ENCODE results near the gene RRAS. TPM values are rescaled to one million over a fixed set of nuclear protein-coding genes. Genes with fewer than 3 reads are reported as not detected.

Gene RRAS
- total RNA-seq, 1 donor from 2014 or later, result 28.6 TPM

- DNase-seq (ENCODE audit: low spot score in 2 of 2, unreplicated experiment in 2 of 2), result no peak
- no peaks in the 10 kb centered on the region for H3K4me1 Mint-ChIP-seq
- no peaks in the 10 kb centered on the region for H3K27me3 Mint-ChIP-seq (ENCODE audit: low read depth)
- no peak for TF ChIP-seq CTCF (IDR thresholded peaks at IDR 0.05; ENCODE audit: unreplicated experiment)
- no peaks in the 10 kb centered on the region for H3K9me3 Mint-ChIP-seq
- no peak overlapping the region for H3K4me3 Mint-ChIP-seq
- peaks cover 24% of the 10 kb centered on the region for H3K36me3 Mint-ChIP-seq
- H3K27ac Mint-ChIP-seq, result no peak overlapping the region
Measured at GRCh38 chr19:49653466-49653806, 13.5 kb upstream of the RRAS start.

- TF ChIP-seq CTCF (IDR thresholded peaks at IDR 0.05; ENCODE audit: unreplicated experiment), result no peak
- Mint-ChIP-seq H3K27ac (no peak overlapping the region), H3K4me1 (no peaks in the 10 kb centered on the region), H3K36me3 (peaks cover 24% of the 10 kb centered on the region), H3K9me3 (no peaks in the 10 kb centered on the region), H3K4me3 (no peak overlapping the region), H3K27me3 (ENCODE audit: low read depth) (no peaks in the 10 kb centered on the region)
- no peak for DNase-seq (ENCODE audit: low spot score in 2 of 2, unreplicated experiment in 2 of 2)
Measured at GRCh38 chr19:49652551-49653465, 12.9 kb upstream of the RRAS start.

GRCh38 chr19:49651820-49652550 is 12.0 kb upstream of the RRAS start:
- no peak overlapping the region for H3K27ac Mint-ChIP-seq
- no peak for TF ChIP-seq CTCF (IDR thresholded peaks at IDR 0.05; ENCODE audit: unreplicated experiment)
- DNase-seq (ENCODE audit: low spot score in 2 of 2, unreplicated experiment in 2 of 2), result no peak
- no peaks in the 10 kb centered on the region for H3K9me3 Mint-ChIP-seq
- peaks cover 25% of the 10 kb centered on the region for H3K36me3 Mint-ChIP-seq
- H3K4me3 Mint-ChIP-seq, result no peak overlapping the region
- H3K4me1 Mint-ChIP-seq, result no peaks in the 10 kb centered on the region
- no peaks in the 10 kb centered on the region for H3K27me3 Mint-ChIP-seq (ENCODE audit: low read depth)

GRCh38 chr19:49651029-49651819 is 11.3 kb upstream of the RRAS start:
- no peaks in the 10 kb centered on the region for H3K27me3 Mint-ChIP-seq (ENCODE audit: low read depth)
- H3K36me3 Mint-ChIP-seq, result peaks cover 22% of the 10 kb centered on the region
- no peaks in the 10 kb centered on the region for H3K4me1 Mint-ChIP-seq
- no peaks in the 10 kb centered on the region for H3K9me3 Mint-ChIP-seq
- no peak for DNase-seq (ENCODE audit: low spot score in 2 of 2, unreplicated experiment in 2 of 2)
- H3K4me3 Mint-ChIP-seq, result no peak overlapping the region
- H3K27ac Mint-ChIP-seq, result no peak overlapping the region
- TF ChIP-seq CTCF (IDR thresholded peaks at IDR 0.05; ENCODE audit: unreplicated experiment), result no peak

- H3K27me3 Mint-ChIP-seq (ENCODE audit: low read depth), result no peaks in the 10 kb centered on the region
- no peaks in the 10 kb centered on the region for H3K9me3 Mint-ChIP-seq
- no peak overlapping the region for H3K27ac Mint-ChIP-seq
- H3K36me3 Mint-ChIP-seq, result peaks cover 11% of the 10 kb centered on the region
- no peak for TF ChIP-seq CTCF (IDR thresholded peaks at IDR 0.05; ENCODE audit: unreplicated experiment)
- no peak overlapping the region for H3K4me3 Mint-ChIP-seq
- peaks cover 24% of the 10 kb centered on the region for H3K4me1 Mint-ChIP-seq
- DNase-seq (ENCODE audit: low spot score in 2 of 2, unreplicated experiment in 2 of 2), result no peak
Measured at GRCh38 chr19:49646586-49646985, 6.6 kb upstream of the RRAS start.
